GM19035 (cell line): ENCODE results near the gene P2RY12.

Experiments
- ATAC-seq: cut with Tn5 transposase; IDR thresholded peaks from one replicate; pipeline ENCODE4 v1.9.1; 2021; ENCODE audit not compliant: unreplicated experiment

P2RY12 gene

DNA sequence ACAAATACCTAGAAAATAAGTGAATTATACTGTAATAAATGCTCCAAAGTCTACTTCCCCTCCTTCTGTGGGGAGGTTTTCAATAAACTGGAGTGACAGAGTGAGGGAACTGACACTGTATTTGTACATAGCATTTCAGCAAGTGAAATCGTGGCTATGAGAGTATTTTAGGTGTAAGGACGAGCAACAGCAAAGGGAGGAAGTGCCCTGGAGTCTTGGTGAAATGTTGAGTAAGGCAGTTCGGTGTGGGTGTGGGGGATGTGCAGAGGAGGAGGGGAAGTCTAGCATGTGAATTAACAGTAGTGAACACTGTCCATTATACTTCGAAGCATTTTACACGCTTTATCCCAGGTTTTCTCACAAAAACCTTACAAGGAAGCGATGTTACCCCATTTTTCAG, 37.1 kb downstream of the P2RY12 start:
- no peak for ATAC-seq

DNA sequence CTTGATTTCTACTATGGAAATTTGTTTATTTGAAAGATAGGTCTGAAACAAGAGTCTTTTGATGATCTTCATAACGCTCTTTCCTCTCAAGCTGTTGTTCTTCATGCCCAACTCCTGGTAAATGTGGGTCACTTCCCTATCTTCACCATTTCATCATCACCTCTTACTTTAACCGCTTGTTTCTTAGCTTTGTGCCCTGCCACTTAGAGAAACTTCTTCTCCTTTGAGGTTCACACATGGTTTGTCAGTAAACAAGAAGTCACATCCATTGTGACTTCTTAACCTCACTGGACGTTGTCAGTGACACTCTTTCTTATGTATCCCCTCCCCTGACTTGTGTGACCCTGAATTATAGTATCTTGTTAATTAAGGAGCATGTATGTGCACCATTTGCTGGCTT, 38.3 kb downstream of the P2RY12 start:
- no peak for ATAC-seq

DNA sequence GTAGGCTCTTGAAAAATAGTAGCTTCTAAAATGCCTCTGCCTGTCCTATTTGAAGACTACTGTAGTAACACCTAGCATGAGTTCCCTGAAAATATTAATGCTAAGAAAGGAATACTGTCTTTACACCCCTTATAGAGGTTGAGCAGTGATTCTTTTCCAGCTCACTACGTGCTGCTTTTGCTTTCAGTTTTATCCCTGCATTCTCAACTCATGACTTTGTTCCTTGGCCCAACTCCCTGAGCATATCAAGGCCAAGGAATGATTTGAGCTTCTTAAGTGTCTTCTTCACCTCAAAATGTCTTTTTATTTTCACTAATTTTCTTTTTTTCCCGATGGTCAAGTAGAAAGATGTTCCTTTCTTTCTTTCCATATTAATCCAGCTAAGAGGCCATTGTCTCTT, 38.7 kb downstream of the P2RY12 start:
- no peak for ATAC-seq

DNA sequence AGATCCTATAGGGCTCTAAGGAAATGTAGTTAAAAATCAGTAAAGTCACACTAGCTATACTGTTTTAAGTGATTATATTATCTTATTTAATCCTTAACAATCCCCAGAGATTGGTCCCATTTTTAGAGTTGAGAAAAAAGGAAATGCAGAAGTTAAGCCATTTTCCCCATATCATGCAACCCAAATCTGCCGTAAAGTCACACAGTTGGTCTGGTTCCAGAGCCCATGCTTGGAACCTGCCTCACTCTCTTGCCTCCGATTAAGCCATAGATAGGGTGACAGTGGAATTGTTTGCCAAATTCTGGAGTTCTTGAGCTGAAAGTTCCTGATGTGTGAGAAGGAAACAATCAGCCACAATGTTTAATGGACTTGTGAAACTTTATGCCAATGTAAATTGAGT, 52.9 kb downstream of the P2RY12 start:
- ATAC-seq, result no peak

DNA sequence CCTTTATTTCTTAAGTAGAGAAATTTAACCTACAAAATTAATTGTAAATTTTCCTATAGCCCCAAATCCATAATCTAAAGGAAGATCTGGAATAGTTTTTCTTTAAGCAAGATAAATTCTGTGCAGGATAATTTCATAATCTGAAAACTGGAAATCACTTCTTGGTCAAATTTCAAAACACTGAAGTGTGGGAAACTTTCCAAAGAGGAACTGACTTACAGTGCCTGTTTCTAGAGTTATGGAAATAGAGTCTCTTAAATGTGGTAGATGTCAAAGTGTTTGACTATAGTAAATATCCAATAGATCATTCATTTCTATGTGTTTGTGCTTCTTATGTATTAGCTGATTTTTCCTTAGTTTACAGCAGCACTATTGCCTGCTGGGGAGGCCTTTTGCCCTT, 53.7 kb downstream of the P2RY12 start:
- no peak for ATAC-seq

DNA sequence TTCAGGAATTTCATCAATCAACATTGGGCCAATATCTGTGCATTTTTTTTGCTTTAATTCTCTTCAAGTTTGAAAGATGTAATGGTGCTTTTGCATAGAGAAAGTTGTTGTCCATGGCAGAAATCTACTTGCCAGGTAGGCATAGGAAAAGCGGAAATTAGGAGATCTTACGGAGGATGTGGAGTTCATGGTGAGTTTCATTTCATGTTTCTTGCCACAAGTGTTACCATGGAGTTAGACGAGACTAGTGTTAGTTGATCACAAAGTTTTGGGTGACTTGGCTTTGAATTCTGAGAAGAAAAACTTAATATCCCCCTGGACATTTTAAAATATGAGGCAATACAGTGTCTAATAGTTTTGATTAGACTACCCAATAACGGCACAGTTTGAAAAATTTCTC, 54.2 kb downstream of the P2RY12 start:
- ATAC-seq, result no peak

- no peak for ATAC-seq
Measured at GRCh38 chr3:151329363-151329762, 55.2 kb downstream of the P2RY12 start, which contains the start of gene P2RY13. TSS of gene P2RY13 (minus strand) at chr3:151329549. CDS start at chr3:151329528, 21 bp downstream.

GRCh38 chr3:151328298-151328995, 56.1 kb downstream of the P2RY12 start:
- ATAC-seq, result no peak

DNA sequence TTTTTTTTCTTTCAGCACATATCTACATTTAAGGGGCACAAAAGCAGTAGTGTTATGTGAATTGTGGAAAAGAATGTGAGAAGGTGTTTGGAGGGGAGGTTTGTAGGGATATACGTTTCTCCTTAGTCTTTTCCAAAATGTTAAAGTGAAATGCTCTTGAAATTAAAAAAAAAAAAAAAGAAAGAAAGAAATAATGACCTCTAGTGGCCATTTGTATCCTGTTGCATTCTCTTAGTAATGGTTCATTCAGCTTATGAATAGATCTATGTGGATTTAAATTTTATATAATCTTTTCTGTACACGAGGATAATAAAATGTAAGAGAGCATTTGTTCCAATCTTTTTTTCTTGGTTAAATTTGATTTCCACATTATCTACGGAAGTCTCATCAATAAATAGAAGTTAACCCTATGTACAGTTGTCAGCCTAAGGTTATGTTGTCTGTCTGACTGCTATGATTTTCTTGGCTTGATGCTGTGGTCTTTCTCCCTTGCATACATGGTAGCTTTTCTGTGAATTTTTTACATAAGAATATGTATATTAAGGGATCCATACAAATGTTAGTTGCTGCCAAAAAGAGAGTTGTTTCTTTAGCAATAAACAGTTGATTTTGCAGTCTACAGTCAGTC, 56.9 kb downstream of the P2RY12 start:
- no peak for ATAC-seq

GRCh38 chr3:151322511-151322910, 62.0 kb downstream of the P2RY12 start:
- no peak for ATAC-seq

- no peak for ATAC-seq
Measured at GRCh38 chr3:151321526-151321925, 63.0 kb downstream of the P2RY12 start.

- no peak for ATAC-seq
Measured at GRCh38 chr3:151320131-151320530, 64.4 kb downstream of the P2RY12 start.

- ATAC-seq, result no peak
Measured at GRCh38 chr3:151319628-151320027, 64.9 kb downstream of the P2RY12 start.

- ATAC-seq, result no peak
Measured at GRCh38 chr3:151318991-151319390, 65.6 kb downstream of the P2RY12 start.

DNA sequence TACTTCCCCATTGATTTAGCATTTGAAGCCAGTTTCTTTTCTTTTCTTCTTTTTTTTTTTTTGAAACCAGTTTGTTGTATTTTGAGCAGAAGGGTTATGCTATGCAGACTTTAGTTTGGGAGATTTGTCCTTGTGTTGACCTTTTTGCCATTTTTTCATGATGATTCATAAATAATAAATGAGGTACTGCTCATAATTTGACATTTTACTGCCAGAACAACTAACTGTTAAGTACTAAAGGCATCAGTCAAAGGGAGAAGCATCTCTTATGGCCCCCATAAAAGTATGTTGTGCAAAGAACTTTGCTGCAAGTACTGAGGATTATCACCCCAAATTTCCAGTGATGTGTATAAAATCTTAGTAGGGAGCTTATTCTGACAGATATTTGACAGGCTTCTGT, 66.2 kb downstream of the P2RY12 start:
- ATAC-seq, result no peak

- ATAC-seq, result no peak
Measured at GRCh38 chr3:151316267-151316991, 68.1 kb downstream of the P2RY12 start, which contains the start of gene GPR87. TSS of gene GPR87 (minus strand) at chr3:151316820. CDS start at chr3:151300100, 16,720 bp downstream.

GRCh38 chr3:151315846-151316245, 68.7 kb downstream of the P2RY12 start:
- ATAC-seq, result no peak

GRCh38 chr3:151315136-151315535, 69.4 kb downstream of the P2RY12 start:
- no peak for ATAC-seq

GRCh38 chr3:151314593-151314992, 70.0 kb downstream of the P2RY12 start:
- no peak for ATAC-seq

- no peak for ATAC-seq
Measured at GRCh38 chr3:151314137-151314536, 70.4 kb downstream of the P2RY12 start.

GRCh38 chr3:151312972-151313371, 71.6 kb downstream of the P2RY12 start:
- no peak for ATAC-seq

DNA sequence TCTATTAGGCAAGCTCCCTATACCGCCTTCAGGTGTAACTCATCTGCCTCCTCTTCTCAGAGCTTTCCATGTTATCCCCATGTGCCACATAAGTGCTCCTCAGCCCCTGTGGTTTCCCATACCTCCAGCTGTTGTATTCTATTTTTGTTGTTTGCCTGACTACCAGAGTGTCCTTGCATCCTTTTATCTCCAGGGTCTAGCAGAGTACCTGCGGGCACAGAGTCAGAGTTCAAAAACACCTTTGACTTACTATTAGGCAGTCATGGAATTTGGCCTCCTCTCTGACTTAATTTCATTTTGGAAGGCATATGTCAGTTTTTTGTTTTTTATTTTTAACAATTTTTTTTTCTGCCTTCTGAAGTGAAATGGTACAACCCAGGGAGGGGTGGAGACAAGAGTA, 75.0 kb downstream of the P2RY12 start:
- no peak for ATAC-seq
